ENCODE results near the gene TMBIM1. TPM values are rescaled to one million over a fixed set of nuclear protein-coding genes. Genes with fewer than 3 reads are reported as not detected.
A peak's percentile ranks its signal among the peaks of the same experiment; 100 is the strongest.

Gene TMBIM1
- total RNA-seq, 1 experiment from 2014 or later: 177 TPM

- DNase-seq (ENCODE audit: low read depth): no peak
- in situ Hi-C loops (cut with HindIII; ENCODE audit: low pct_unique_long_range_greater_than_20kb, low sequenced_read_pairs): no loop called here
Observed at GRCh38 chr2:218264773-218265561, 27.3 kb downstream of the TMBIM1 start.

GRCh38 chr2:218263817-218264641 is 28.3 kb downstream of the TMBIM1 start:
- in situ Hi-C loops (cut with HindIII; ENCODE audit: low pct_unique_long_range_greater_than_20kb, low sequenced_read_pairs): no loop called here

GRCh38 chr2:218262631-218263586 is 29.4 kb downstream of the TMBIM1 start:
- in situ Hi-C loops (cut with HindIII; ENCODE audit: low pct_unique_long_range_greater_than_20kb, low sequenced_read_pairs): no loop called here
- no peak for DNase-seq (ENCODE audit: low read depth)

More at GRCh38 chr2:218263817-218264641, 28.3 kb downstream of the TMBIM1 start:
- DNase-seq (ENCODE audit: low read depth): no peak

- DNase-seq (ENCODE audit: low read depth): no peak
- in situ Hi-C loops (cut with HindIII; ENCODE audit: low pct_unique_long_range_greater_than_20kb, low sequenced_read_pairs): no loop called here
Observed at GRCh38 chr2:218262237-218262600, 30.1 kb downstream of the TMBIM1 start.

- no peak for DNase-seq (ENCODE audit: low read depth)
- in situ Hi-C loops (cut with HindIII; ENCODE audit: low pct_unique_long_range_greater_than_20kb, low sequenced_read_pairs): no loop called here
Observed at GRCh38 chr2:218261423-218262236, 30.7 kb downstream of the TMBIM1 start.

GRCh38 chr2:218260742-218261422 is 31.4 kb downstream of the TMBIM1 start, which contains the start of gene GPBAR1:
Gene GPBAR1 (plus strand): TSS chr2:218261015. CDS start chr2:218262725, 1,710 bp downstream.
- DNase-seq (ENCODE audit: low read depth): peak; percentile 67
- in situ Hi-C loops (cut with HindIII; ENCODE audit: low pct_unique_long_range_greater_than_20kb, low sequenced_read_pairs): no loop called here

- in situ Hi-C loops (cut with HindIII; ENCODE audit: low pct_unique_long_range_greater_than_20kb, low sequenced_read_pairs): no loop called here
- no peak for DNase-seq (ENCODE audit: low read depth)
Observed at GRCh38 chr2:218260166-218260565, 32.1 kb downstream of the TMBIM1 start.

- in situ Hi-C loops (cut with HindIII; ENCODE audit: low pct_unique_long_range_greater_than_20kb, low sequenced_read_pairs): no loop called here
- no peak for DNase-seq (ENCODE audit: low read depth)
Observed at GRCh38 chr2:218259099-218259961, 33.0 kb downstream of the TMBIM1 start.

- no peak for DNase-seq (ENCODE audit: low read depth)
- in situ Hi-C loops (cut with HindIII; ENCODE audit: low pct_unique_long_range_greater_than_20kb, low sequenced_read_pairs): no loop called here
Observed at GRCh38 chr2:218257390-218257981, 34.8 kb downstream of the TMBIM1 start.

GRCh38 chr2:218256612-218257350 is 35.5 kb downstream of the TMBIM1 start:
- no peak for DNase-seq (ENCODE audit: low read depth)
- in situ Hi-C loops (cut with HindIII; ENCODE audit: low pct_unique_long_range_greater_than_20kb, low sequenced_read_pairs): no loop called here

GRCh38 chr2:218255446-218255845 is 36.9 kb downstream of the TMBIM1 start:
- in situ Hi-C loops (cut with HindIII; ENCODE audit: low pct_unique_long_range_greater_than_20kb, low sequenced_read_pairs): no loop called here

GRCh38 chr2:218253232-218253625 is 39.1 kb downstream of the TMBIM1 start:
- in situ Hi-C loops (cut with HindIII; ENCODE audit: low pct_unique_long_range_greater_than_20kb, low sequenced_read_pairs): no loop called here
- DNase-seq (ENCODE audit: low read depth): no peak

More at GRCh38 chr2:218255446-218255845, 36.9 kb downstream of the TMBIM1 start:
- DNase-seq (ENCODE audit: low read depth): no peak

- in situ Hi-C loops (cut with HindIII; ENCODE audit: low pct_unique_long_range_greater_than_20kb, low sequenced_read_pairs): no loop called here
- DNase-seq (ENCODE audit: low read depth): no peak
Observed at GRCh38 chr2:218252509-218253231, 39.6 kb downstream of the TMBIM1 start.

GRCh38 chr2:218249691-218250090 is 42.6 kb downstream of the TMBIM1 start:
- DNase-seq (ENCODE audit: low read depth): no peak
- in situ Hi-C loops (cut with HindIII; ENCODE audit: low pct_unique_long_range_greater_than_20kb, low sequenced_read_pairs): no loop called here

- DNase-seq (ENCODE audit: low read depth): no peak
- in situ Hi-C loops (cut with HindIII; ENCODE audit: low pct_unique_long_range_greater_than_20kb, low sequenced_read_pairs): no loop called here
Observed at GRCh38 chr2:218245214-218245613, 47.1 kb downstream of the TMBIM1 start.

Measured in Caki2 (cell line).